Ovary (tissue), 3 donors: ENCODE results near the gene C1QTNF1.

ENCODE experiments used
- EP300 ChIP-seq: sonication (generic); formaldehyde crosslinking; IDR thresholded peaks from one replicate; pipeline ENCODE4 v1.6.1; 2017; ENCODE audit warnings: antibody characterized with exemption
- POLR2A ChIP-seq: fragments of 450-650 bp; IDR thresholded peaks from one replicate; pipeline ENCODE4 v1.6.1; 2017; ENCODE audit warnings: antibody characterized with exemption, mild to moderate bottlenecking, moderate library complexity
- TF ChIP-seq, protein P1 (sequence below), 3 donors: fragments of 450-650 bp in 2 of 3; fragments of 200-600 bp in 1 of 3; IDR thresholded peaks; one replicate each; pipeline versions ENCODE4 v1.5.1 to v1.8.0; 2016 to 2022; ENCODE audit warnings: antibody characterized with exemption in 3 of 3, mild to moderate bottlenecking in 1 of 3
- donor health status: DM: no; HTN: no; CAD: no.

- TF ChIP-seq POLR2A (no peak), EP300 (no peak)
- TF ChIP-seq, protein P1, sequence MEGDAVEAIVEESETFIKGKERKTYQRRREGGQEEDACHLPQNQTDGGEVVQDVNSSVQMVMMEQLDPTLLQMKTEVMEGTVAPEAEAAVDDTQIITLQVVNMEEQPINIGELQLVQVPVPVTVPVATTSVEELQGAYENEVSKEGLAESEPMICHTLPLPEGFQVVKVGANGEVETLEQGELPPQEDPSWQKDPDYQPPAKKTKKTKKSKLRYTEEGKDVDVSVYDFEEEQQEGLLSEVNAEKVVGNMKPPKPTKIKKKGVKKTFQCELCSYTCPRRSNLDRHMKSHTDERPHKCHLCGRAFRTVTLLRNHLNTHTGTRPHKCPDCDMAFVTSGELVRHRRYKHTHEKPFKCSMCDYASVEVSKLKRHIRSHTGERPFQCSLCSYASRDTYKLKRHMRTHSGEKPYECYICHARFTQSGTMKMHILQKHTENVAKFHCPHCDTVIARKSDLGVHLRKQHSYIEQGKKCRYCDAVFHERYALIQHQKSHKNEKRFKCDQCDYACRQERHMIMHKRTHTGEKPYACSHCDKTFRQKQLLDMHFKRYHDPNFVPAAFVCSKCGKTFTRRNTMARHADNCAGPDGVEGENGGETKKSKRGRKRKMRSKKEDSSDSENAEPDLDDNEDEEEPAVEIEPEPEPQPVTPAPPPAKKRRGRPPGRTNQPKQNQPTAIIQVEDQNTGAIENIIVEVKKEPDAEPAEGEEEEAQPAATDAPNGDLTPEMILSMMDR (IDR thresholded peaks at IDR 0.05) = no peak
These were observed 5.6 kb upstream of the C1QTNF1 start for GRCh38 chr17:79018370-79018695.
